Gastrocnemius medialis (tissue), 4 donors: ENCODE data around the gene ATXN1. TPM values are rescaled to one million over a fixed set of nuclear protein-coding genes. Genes with fewer than 3 reads are reported as not detected.

Experiments used
- ATAC-seq, 2 donors: fragments of 150-250 bp; one replicate each; pipeline ENCODE4 v1.9.1; 2016
- DNase-seq, 2 donors: peaks; one replicate each; pipeline ENCODE4 v3.0.0-alpha.2; 2019
- H3K27ac ChIP-seq, 4 donors: fragments of 200-600 bp; sonication (generic); 1 replicate in 1 of 4; 2 replicates in 3 of 4; pipeline ENCODE4 v1.5.1; 2016 to 2018; ENCODE audit warnings: mild to moderate bottlenecking in 2 of 4, moderate library complexity in 1 of 4
- H3K27me3 ChIP-seq, 3 donors: fragments of 200-600 bp; sonication (generic) in 2 of 3; 1 replicate in 1 of 3; 2 replicates in 2 of 3; pipeline versions ENCODE4 v1.5.1 to v1.6.0; 2016 to 2019; ENCODE audit warnings: mild to moderate bottlenecking in 1 of 3, moderate library complexity in 1 of 3
- H3K36me3 ChIP-seq, 2 donors: fragments of 200-600 bp; sonication (generic) in 1 of 2; one replicate each; pipeline ENCODE4 v1.5.1; 2017 to 2018
- H3K4me1 ChIP-seq, 2 donors: fragments of 200-600 bp; sonication (generic) in 1 of 2; one replicate each; pipeline ENCODE4 v1.5.1; 2016 to 2017; ENCODE audit warnings: mild to moderate bottlenecking in 2 of 2
- H3K4me3 ChIP-seq, 4 donors: fragments of 200-600 bp; sonication (generic) in 3 of 4; 1 replicate in 1 of 4; 2 replicates in 3 of 4; pipeline ENCODE4 v1.5.1; 2016 to 2019; ENCODE audit warnings: mild to moderate bottlenecking in 2 of 4
- H3K9me3 ChIP-seq, 3 donors: fragments of 200-600 bp; sonication (generic) in 2 of 3; 1 replicate in 1 of 3; 2 replicates in 2 of 3; pipeline ENCODE4 v1.5.1; 2016 to 2019
- CTCF ChIP-seq, 5 experiments: fragments of 450-650 bp in 3 of 5; fragments of 200-600 bp in 2 of 5; sonication (generic) in 2 of 5; IDR thresholded peaks in 4 of 5; conservative IDR thresholded peaks in 1 of 5; 1 replicate in 4 of 5; 2 replicates in 1 of 5; pipeline ENCODE4 v1.5.1; 2016 to 2019; ENCODE audit warnings: antibody characterized with exemption in 5 of 5, mild to moderate bottlenecking in 3 of 5, moderate library complexity in 3 of 5
- POLR2A ChIP-seq, 2 donors: fragments of 450-650 bp; IDR thresholded peaks; one replicate each; pipeline ENCODE4 v1.6.1; 2017; ENCODE audit warnings: antibody characterized with exemption in 2 of 2, mild to moderate bottlenecking in 2 of 2, moderate library complexity in 2 of 2
- in situ Hi-C, 4 donors: fragments of 200-750 bp; cut with MboI; loops; one replicate each; pipeline versions ENCODE4 v1.15.0 to v1.8.0; 2017; ENCODE audit warnings: low sequenced_read_pairs in 4 of 4
- intact Hi-C: fragments of 100-400 bp; cut with DNase I; formaldehyde crosslinking; loops from one replicate; pipeline ENCODE4 v1.15.1; 2023; ENCODE audit warnings: low total_unique reads
- total RNA-seq, 4 donors: library from RNA; depleted of rRNA; stranded (reverse); fragments of >200 nt; gene quantifications; one replicate each; pipeline versions ENCODE4 v1.1.0 to v1.2.3, GENCODE V29; 2016

ATXN1 gene
- total RNA-seq, 4 donors from 2014 or later, result 21.8 to 42.9 (median 33.1) TPM

DNA sequence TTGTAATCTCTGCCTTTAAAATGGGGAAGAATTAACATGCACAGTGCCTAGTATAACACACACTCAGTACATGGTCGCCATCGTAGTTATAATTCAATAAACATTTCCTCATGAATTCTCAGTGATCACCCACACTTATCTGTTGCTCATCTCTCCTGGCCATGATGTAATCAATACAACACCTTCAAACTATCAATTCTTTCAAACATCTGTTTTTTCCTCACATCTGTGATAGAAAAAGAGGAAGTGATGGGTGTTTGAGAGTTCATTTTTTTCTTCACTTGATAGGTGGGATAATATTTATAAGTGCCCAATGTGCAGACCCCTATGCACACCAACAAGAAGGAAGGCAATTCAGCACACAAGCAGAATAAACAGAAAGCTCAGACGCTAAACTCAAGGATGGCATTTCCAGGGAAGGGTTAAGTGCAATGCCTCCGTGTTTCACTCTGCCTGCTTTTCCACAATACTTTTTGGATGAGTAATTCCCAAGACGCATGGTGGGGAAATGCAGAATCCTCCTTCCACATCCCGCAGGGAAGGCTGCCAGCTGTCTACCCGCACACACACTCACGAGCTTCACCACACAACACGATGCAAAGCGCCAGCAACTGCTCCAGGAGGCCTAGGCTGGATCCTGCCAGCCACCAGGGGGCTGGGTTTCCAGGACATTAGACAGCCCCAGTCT lies 422.5 kb downstream of the ATXN1 start:
- in situ Hi-C loops (loop anchor here (5.0 to 25.0 kb wide), 6 partner anchors 66 to 624 kb away; no protein-coding TSS in a partner anchor), intact Hi-C loops (loop anchor here (10.0 kb wide), 2 partner anchors 336 to 626 kb away; no protein-coding TSS in a partner anchor)
- Histone ChIP-seq H3K4me3 (no peak overlapping the region), H3K27ac (no peak overlapping the region), H3K36me3 (no peaks in the 10 kb centered on the region), H3K4me1 (peaks cover 56 to 61% of the 10 kb centered on the region in 2 donors), H3K9me3 (no peaks in the 10 kb centered on the region), H3K27me3 (no peaks in the 10 kb centered on the region)
- peak in 4 of 5 experiments; percentile 24 to 45 (median 33) for TF ChIP-seq CTCF (IDR thresholded peaks at IDR 0.05 in 4 of 5, conservative IDR thresholded peaks at IDR 0.05 in 1 of 5)
- TF ChIP-seq POLR2A (IDR thresholded peaks at IDR 0.05), result no peak
- DNase-seq, result peak in 1 of 2 donors; percentile 57
- peak in 1 of 2 donors; percentile 9 for ATAC-seq

DNA sequence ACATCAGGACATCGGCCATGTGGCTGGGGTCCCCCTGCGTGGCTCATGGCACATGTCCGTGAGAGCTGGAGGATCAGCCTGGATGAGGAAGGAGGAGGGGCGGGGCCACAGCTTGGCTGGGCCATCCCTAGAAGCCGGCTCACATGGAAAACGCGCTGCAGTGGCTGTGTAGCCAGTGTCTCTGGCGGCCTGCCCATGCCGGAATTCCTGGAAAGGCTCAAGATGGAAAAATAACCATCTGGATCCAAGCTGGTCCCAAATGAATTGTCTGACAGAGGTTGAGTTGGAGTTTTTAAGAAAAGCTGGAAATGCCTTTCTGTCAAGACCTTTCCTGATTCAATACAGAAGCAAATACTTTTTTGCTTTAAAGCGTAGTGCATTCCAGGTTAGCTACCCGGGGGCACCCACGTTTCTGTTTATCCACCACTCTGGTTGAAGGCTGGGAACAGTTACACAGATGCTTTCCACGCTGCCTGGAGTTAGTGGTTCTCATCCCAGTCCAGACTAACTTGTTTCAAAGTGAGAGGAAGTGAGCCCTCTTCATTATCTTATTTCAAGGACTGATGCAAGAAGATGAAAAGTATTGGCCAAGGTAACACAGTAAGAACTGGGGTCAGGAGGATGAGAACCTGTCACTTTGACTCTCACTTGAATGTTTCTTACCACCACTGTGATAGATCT lies 423.8 kb downstream of the ATXN1 start:
- in situ Hi-C loops, result loop anchor here (5.0 to 25.0 kb wide), 6 partner anchors 67 to 625 kb away; no protein-coding TSS in a partner anchor
- H3K27me3 ChIP-seq, result no peaks in the 10 kb centered on the region
- H3K36me3 ChIP-seq, result no peaks in the 10 kb centered on the region
- intact Hi-C loops, result loop anchor here (10.0 kb wide), 2 partner anchors 337 to 627 kb away; no protein-coding TSS in a partner anchor
- TF ChIP-seq CTCF (IDR thresholded peaks at IDR 0.05 in 4 of 5, conservative IDR thresholded peaks at IDR 0.05 in 1 of 5) (no peak), POLR2A (IDR thresholded peaks at IDR 0.05) (no peak)
- no peak overlapping the region for H3K4me3 ChIP-seq
- no peaks in the 10 kb centered on the region for H3K9me3 ChIP-seq
- ATAC-seq (peak; percentile 24 to 27), DNase-seq (peak; percentile 59 to 75)
- H3K4me1 ChIP-seq, result peaks cover 63 to 65% of the 10 kb centered on the region in 2 donors
- H3K27ac ChIP-seq, result peak overlapping the region in 2 of 4 donors; percentile 3 to 11

- ATAC-seq, result no peak
- TF ChIP-seq POLR2A (IDR thresholded peaks at IDR 0.05) (no peak), CTCF (IDR thresholded peaks at IDR 0.05 in 4 of 5, conservative IDR thresholded peaks at IDR 0.05 in 1 of 5) (no peak)
- in situ Hi-C loops, result loop anchor here (5.0 to 25.0 kb wide), 6 partner anchors 68 to 625 kb away; no protein-coding TSS in a partner anchor
Measured at GRCh38 chr6:16336911-16337294, 424.4 kb downstream of the ATXN1 start.

GRCh38 chr6:16336056-16336818 lies 425.0 kb downstream of the ATXN1 start:
- peak overlapping the region in 1 of 4 donors; percentile 76 for H3K27ac ChIP-seq

More at GRCh38 chr6:16336911-16337294, 424.4 kb downstream of the ATXN1 start:
- no peaks in the 10 kb centered on the region for H3K27me3 ChIP-seq
- H3K9me3 ChIP-seq, result no peaks in the 10 kb centered on the region
- peak overlapping the region in 2 of 4 donors; percentile 3 to 11 for H3K27ac ChIP-seq
- no peak for DNase-seq
- H3K4me3 ChIP-seq, result no peak overlapping the region
- no peaks in the 10 kb centered on the region for H3K36me3 ChIP-seq
- peaks cover 64 to 65% of the 10 kb centered on the region in 2 donors for H3K4me1 ChIP-seq
- intact Hi-C loops, result loop anchor here (10.0 kb wide), 2 partner anchors 338 to 628 kb away; no protein-coding TSS in a partner anchor

More at GRCh38 chr6:16336056-16336818, 425.0 kb downstream of the ATXN1 start:
- intact Hi-C loops, result loop anchor here (10.0 kb wide), 2 partner anchors 339 to 629 kb away; no protein-coding TSS in a partner anchor
- Histone ChIP-seq H3K4me1 (peaks cover 71% of the 10 kb centered on the region in 2 donors), H3K27me3 (no peaks in the 10 kb centered on the region), H3K36me3 (no peaks in the 10 kb centered on the region), H3K9me3 (no peaks in the 10 kb centered on the region), H3K4me3 (no peak overlapping the region)
- TF ChIP-seq POLR2A (IDR thresholded peaks at IDR 0.05) (no peak), CTCF (IDR thresholded peaks at IDR 0.05 in 4 of 5, conservative IDR thresholded peaks at IDR 0.05 in 1 of 5) (no peak)
- in situ Hi-C loops, result loop anchor here (5.0 to 25.0 kb wide), 6 partner anchors 69 to 626 kb away; no protein-coding TSS in a partner anchor
- no peak for DNase-seq
- ATAC-seq, result no peak
